Fibroblast of skin of right biceps (primary cell): ENCODE data around the gene MAGEB17.
A peak's percentile ranks its signal among the peaks of the same experiment; 100 is the strongest.
"Not testable (repeated sequence)": the region's sequence is repeated elsewhere in the genome, so short reads cannot be mapped to it uniquely, and the experiment has no call there.

Experiments used
- DNase-seq: peaks from one replicate; pipeline ENCODE4 v3.0.0-alpha.2; 2013

MAGEB17 gene

GRCh38 chrX:16167181-16167580 is at the start of gene MAGEB17:
Gene MAGEB17 (plus strand): TSS chrX:16167481. CDS start chrX:16170383, 2,902 bp downstream.
- no peak for DNase-seq

GRCh38 chrX:16119353-16120220 is 47.7 kb upstream of the MAGEB17 start:
- no peak for DNase-seq

GRCh38 chrX:16120431-16120830 is 46.9 kb upstream of the MAGEB17 start:
- DNase-seq = no peak

- peak; percentile 90 for DNase-seq
Observed at GRCh38 chrX:16123222-16123786, 44.0 kb upstream of the MAGEB17 start, which contains the start of gene GRPR. Gene GRPR (plus strand): TSS chrX:16123565. CDS start chrX:16123954, 389 bp downstream.

- DNase-seq = no peak
Observed at GRCh38 chrX:16124201-16124600, 43.1 kb upstream of the MAGEB17 start.

- DNase-seq = no peak
Observed at GRCh38 chrX:16125520-16126149, 41.6 kb upstream of the MAGEB17 start.

- DNase-seq = no peak
Observed at GRCh38 chrX:16130707-16131106, 36.6 kb upstream of the MAGEB17 start.

- DNase-seq = no peak
Observed at GRCh38 chrX:16134936-16135335, 32.3 kb upstream of the MAGEB17 start.

- DNase-seq = no peak
Observed at GRCh38 chrX:16136080-16136479, 31.2 kb upstream of the MAGEB17 start.

GRCh38 chrX:16137416-16138107 is 29.7 kb upstream of the MAGEB17 start:
- DNase-seq = no peak

GRCh38 chrX:16138108-16138427 is 29.2 kb upstream of the MAGEB17 start:
- no peak for DNase-seq

GRCh38 chrX:16140448-16140847 is 26.8 kb upstream of the MAGEB17 start:
- no peak for DNase-seq

- DNase-seq = no peak
Observed at GRCh38 chrX:16140983-16141382, 26.3 kb upstream of the MAGEB17 start.

- DNase-seq = no peak
Observed at GRCh38 chrX:16141422-16142245, 25.6 kb upstream of the MAGEB17 start.

- no peak for DNase-seq
Observed at GRCh38 chrX:16142246-16142558, 25.1 kb upstream of the MAGEB17 start.

- DNase-seq = no peak
Observed at GRCh38 chrX:16143968-16144367, 23.3 kb upstream of the MAGEB17 start.

GRCh38 chrX:16144420-16144819 is 22.9 kb upstream of the MAGEB17 start:
- DNase-seq = no peak

GRCh38 chrX:16145093-16145492 is 22.2 kb upstream of the MAGEB17 start:
- not testable (repeated sequence) for DNase-seq

- DNase-seq = no peak
Observed at GRCh38 chrX:16145656-16146055, 21.6 kb upstream of the MAGEB17 start.

- DNase-seq = no peak
Observed at GRCh38 chrX:16148896-16149295, 18.4 kb upstream of the MAGEB17 start.

GRCh38 chrX:16155581-16156096 is 11.6 kb upstream of the MAGEB17 start:
- no peak for DNase-seq

- DNase-seq = no peak
Observed at GRCh38 chrX:16156692-16157331, 10.5 kb upstream of the MAGEB17 start.
